Breast epithelium (tissue), 3 donors: ENCODE measurements around the gene ADH1C.

Experiments used
- CTCF ChIP-seq, 3 donors: fragments of 450-650 bp; IDR thresholded peaks; one replicate each; pipeline ENCODE4 v1.5.1; 2016 to 2017; ENCODE audit warnings: antibody characterized with exemption in 3 of 3, mild to moderate bottlenecking in 3 of 3, moderate library complexity in 3 of 3
- POLR2A ChIP-seq: fragments of 450-650 bp; IDR thresholded peaks from one replicate; pipeline ENCODE4 v1.6.1; 2016; ENCODE audit warnings: antibody characterized with exemption, mild to moderate bottlenecking, moderate library complexity

GRCh38 chr4:99330648-99331047 is 21.9 kb downstream of the ADH1C start:
- TF ChIP-seq CTCF (IDR thresholded peaks at IDR 0.05) (no peak), POLR2A (no peak)
